Stimulated activated naive CD8-positive, alpha-beta T cell treated with anti-CD3 and anti-CD28 coated beads, Interleukin-15, Interleukin-2, amounts not matched to agents 100 ng/mL and 50 ng/mL, for 24 hours (primary cell): ENCODE data around the gene RTN4.

Experiments
- H3K27ac Mint-ChIP-seq: one replicate; pipeline ENCODE4 v1.8.0; 2021; ENCODE audit warnings: mild to moderate bottlenecking, mixed read lengths
- H3K27me3 Mint-ChIP-seq: one replicate; pipeline ENCODE4 v1.8.0; 2021; ENCODE audit warnings: mixed read lengths
- H3K36me3 Mint-ChIP-seq: one replicate; pipeline ENCODE4 v1.8.0; 2021; ENCODE audit warnings: low read depth, mixed read lengths
- H3K4me1 Mint-ChIP-seq: one replicate; pipeline ENCODE4 v1.8.0; 2021; ENCODE audit warnings: low read depth, mixed read lengths
- H3K4me3 Mint-ChIP-seq: one replicate; pipeline ENCODE4 v1.8.0; 2021; ENCODE audit warnings: mild to moderate bottlenecking, mixed read lengths
- H3K9me3 Mint-ChIP-seq: one replicate; pipeline ENCODE4 v1.8.0; 2021; ENCODE audit warnings: mixed read lengths

RTN4 gene

DNA sequence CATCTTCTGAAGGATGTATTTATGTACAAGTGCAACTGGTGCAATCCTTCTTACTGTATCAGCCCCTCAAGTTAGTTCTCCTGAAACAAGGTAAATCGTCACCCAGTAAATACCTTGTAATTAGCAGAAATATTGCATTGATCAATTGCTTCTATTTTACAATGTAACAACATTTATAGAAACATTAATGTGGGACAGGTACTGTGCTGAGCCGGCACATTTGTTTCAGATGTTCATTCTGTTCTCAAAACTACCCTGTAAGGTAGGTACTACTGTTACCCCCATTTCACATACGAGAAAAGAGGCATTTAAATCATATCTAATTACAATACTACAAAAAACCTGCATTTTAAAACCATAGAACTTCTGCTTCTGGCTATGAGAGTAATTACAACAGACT is 19.5 kb downstream of the RTN4 start:
- peaks cover 42% of the 10 kb centered on the region for H3K4me1 Mint-ChIP-seq
- H3K36me3 Mint-ChIP-seq, result peaks cover 9% of the 10 kb centered on the region
- no peak overlapping the region for H3K27ac Mint-ChIP-seq
- no peaks in the 10 kb centered on the region for H3K27me3 Mint-ChIP-seq
- no peak overlapping the region for H3K4me3 Mint-ChIP-seq
- peaks cover 3% of the 10 kb centered on the region for H3K9me3 Mint-ChIP-seq

DNA sequence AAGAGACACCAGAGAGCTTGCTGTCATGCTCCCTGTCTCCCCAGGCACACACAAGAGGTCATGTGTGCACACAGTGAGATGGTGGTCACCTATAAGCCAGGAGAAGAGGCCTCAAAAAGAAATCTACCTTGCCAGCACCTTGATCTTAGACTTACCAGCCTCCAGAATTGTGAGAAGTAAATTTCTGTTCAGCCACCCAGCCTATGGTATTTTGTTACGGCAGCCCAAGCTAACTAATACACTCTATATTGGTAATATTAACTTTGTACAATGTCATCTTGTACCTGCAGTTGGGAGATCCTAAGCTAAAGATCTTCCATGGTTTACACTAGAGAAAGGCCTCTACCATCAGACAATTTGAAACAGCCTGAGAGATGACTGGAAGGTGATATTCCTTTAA is 21.2 kb downstream of the RTN4 start:
- Mint-ChIP-seq H3K36me3 (peaks cover 4% of the 10 kb centered on the region), H3K4me3 (no peak overlapping the region), H3K4me1 (peaks cover 26% of the 10 kb centered on the region), H3K9me3 (no peaks in the 10 kb centered on the region), H3K27ac (no peak overlapping the region), H3K27me3 (no peaks in the 10 kb centered on the region)

DNA sequence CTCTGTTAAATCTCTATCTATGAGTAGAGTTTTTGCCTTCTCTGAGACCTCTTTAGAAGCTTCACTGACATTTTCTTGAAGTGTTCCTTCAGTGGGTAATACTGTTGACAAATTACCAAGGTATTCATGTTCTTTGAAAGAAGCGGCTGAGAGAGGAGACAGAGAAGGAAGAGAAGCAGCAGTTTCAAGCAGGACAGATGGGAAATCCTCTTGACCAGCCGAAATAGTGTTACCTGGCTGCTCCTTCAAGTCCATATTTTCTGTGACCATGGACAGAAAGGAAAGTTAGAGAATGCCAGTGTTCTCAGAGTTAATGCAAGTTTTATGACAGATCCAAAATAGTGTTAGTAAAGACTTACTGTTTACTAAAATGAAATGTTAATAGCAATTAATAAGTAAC is 23.0 kb downstream of the RTN4 start:
- Mint-ChIP-seq H3K9me3 (no peaks in the 10 kb centered on the region), H3K36me3 (peaks cover 4% of the 10 kb centered on the region), H3K4me1 (peaks cover 10% of the 10 kb centered on the region), H3K4me3 (no peak overlapping the region), H3K27me3 (no peaks in the 10 kb centered on the region), H3K27ac (no peak overlapping the region)

DNA sequence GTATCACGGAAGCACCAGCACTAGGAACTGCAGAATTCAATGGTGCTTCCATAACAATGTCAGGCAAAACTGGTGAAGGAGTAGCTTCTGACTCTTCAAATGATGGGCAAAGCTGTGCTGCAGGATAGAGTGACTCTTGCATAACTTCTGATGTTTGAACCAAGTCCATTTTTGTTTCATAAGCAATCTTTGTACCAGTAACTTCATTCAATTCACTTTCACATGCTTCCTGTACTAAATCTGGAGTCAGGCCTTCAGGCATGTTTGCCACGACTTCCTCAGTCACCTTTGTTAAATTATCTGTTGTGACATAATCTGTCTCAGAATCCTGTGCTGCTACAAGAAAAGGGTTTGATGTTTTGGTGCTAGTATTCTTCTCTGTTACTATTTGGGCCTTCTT is 24.0 kb downstream of the RTN4 start:
- Mint-ChIP-seq H3K4me3 (no peak overlapping the region), H3K27ac (no peak overlapping the region), H3K9me3 (no peaks in the 10 kb centered on the region), H3K36me3 (peaks cover 4% of the 10 kb centered on the region), H3K27me3 (no peaks in the 10 kb centered on the region), H3K4me1 (peaks cover 4% of the 10 kb centered on the region)

GRCh38 chr2:55025627-55026026 is 24.6 kb downstream of the RTN4 start:
- no peaks in the 10 kb centered on the region for H3K27me3 Mint-ChIP-seq
- no peaks in the 10 kb centered on the region for H3K4me1 Mint-ChIP-seq
- H3K36me3 Mint-ChIP-seq, result peaks cover 9% of the 10 kb centered on the region
- H3K9me3 Mint-ChIP-seq, result no peaks in the 10 kb centered on the region
- no peak overlapping the region for H3K4me3 Mint-ChIP-seq
- no peak overlapping the region for H3K27ac Mint-ChIP-seq

DNA sequence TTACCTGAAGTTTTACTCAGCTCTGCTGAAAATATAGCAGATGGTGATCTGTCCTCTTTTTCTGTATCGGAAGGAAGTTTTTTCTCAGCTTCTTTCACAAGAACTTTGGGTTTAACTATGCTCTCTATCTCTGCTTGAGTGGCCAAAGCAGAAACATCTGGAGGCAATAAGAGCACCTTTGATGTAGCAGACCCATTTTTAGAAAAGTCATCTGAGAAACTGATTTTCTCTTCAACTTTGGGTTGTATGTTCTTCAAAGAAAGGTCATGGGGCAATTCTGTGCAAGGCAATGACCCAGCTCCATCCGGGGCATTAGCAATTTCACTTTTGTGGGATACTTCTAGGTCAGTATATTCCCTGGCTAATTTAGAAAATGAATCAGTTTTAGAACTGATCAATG is 25.2 kb downstream of the RTN4 start:
- Mint-ChIP-seq H3K27me3 (no peaks in the 10 kb centered on the region), H3K4me3 (no peak overlapping the region), H3K9me3 (no peaks in the 10 kb centered on the region), H3K36me3 (peaks cover 15% of the 10 kb centered on the region), H3K4me1 (peaks cover 1% of the 10 kb centered on the region), H3K27ac (no peak overlapping the region)

DNA sequence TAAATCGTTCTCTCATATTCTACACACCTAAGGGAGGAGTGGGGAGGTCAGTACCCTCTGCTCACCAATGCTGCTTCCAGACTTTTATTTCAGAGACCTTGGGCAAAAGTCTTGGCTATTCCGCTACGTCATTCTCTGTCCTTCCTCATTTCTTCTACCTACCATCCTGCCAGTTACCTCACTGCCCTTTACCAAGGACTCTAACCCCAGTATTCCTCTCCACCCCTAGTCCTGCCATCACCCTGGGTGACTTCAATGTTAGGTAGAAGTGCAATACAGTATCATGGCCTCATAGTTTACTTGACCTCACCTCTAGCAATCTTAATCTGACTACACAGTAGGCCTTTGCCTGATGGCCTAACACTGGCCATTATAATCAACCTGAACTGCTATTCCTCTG is 27.8 kb downstream of the RTN4 start:
- Mint-ChIP-seq H3K27me3 (no peaks in the 10 kb centered on the region), H3K4me3 (no peak overlapping the region), H3K9me3 (no peaks in the 10 kb centered on the region), H3K36me3 (peaks cover 31% of the 10 kb centered on the region), H3K4me1 (peaks cover 25% of the 10 kb centered on the region), H3K27ac (no peak overlapping the region)

DNA sequence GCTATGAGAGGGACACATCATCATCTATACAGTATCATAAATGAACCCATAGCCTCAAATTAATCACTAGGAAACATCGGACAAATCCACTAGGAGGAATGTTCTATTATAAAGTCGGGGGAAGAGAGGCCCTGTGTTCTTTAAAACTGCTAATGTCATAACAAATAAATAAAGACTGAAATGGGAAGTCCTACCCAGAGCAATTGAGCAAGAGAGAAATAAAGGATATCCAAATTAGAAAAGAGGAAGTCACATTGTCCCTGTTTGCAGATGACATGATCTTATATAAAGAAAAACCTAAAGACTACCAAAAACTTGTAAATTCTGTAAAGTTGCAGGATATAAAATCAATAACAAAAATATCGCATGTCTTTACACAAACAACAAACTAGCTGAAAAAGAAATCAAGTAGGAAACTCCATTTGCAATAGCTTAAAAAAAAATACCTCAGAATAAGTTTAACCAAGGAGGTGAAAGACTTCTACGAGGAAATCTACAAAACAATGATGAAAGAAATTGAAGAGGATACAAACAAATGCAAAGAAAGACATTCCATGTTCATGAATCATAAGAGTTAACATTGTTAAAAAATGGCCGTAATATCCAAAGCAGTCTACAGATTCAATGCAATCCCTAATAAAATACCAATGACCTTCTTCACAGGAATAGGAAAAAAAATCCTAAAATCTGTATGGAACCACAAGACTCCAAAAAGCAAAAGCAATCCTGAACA is 30.6 kb downstream of the RTN4 start:
- H3K4me1 Mint-ChIP-seq, result peaks cover 32% of the 10 kb centered on the region
- peaks cover 30% of the 10 kb centered on the region for H3K36me3 Mint-ChIP-seq
- H3K27me3 Mint-ChIP-seq, result no peaks in the 10 kb centered on the region
- peak overlapping the region; percentile 9 for H3K27ac Mint-ChIP-seq
- no peaks in the 10 kb centered on the region for H3K9me3 Mint-ChIP-seq
- no peak overlapping the region for H3K4me3 Mint-ChIP-seq

DNA sequence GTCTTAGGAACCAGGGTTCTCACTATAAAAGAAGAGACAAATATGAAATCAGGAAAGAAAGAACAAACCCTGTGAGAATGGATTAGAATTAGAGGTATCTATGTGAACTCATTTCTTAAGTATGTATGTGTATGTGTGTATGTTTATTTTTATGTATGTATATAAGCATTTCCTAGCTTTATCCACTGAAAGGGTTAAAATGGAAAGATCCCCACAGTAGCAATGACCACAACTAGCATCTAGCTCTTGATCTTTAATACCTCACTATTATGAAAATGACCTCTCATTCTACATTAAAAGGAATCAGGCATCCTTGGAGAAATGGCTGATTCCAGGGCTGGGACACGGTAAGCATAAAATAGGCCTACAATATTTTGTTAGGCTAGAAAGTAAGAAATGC is 31.6 kb downstream of the RTN4 start:
- no peaks in the 10 kb centered on the region for H3K27me3 Mint-ChIP-seq

DNA sequence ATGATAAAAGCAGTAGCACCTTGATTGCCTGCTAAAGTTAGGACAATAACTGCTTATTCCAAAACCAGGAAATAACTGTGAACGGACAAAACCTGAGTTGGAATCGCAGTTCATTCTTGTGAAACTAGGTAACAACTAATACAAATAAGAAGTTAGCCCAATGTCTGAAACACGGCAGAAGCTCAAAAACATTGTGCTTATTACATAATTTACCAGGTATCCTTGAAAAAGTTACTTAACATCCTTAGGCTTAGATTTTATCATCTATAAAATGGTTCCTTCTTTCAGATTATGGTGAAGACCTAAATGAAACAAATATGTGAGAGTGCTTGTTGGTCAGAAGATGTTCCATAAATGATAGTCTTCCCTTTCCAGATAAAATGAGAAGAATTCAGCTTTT is 32.4 kb downstream of the RTN4 start:
- peaks cover 30% of the 10 kb centered on the region for H3K36me3 Mint-ChIP-seq
- no peaks in the 10 kb centered on the region for H3K27me3 Mint-ChIP-seq
- H3K27ac Mint-ChIP-seq, result no peak overlapping the region
- H3K9me3 Mint-ChIP-seq, result no peaks in the 10 kb centered on the region
- no peak overlapping the region for H3K4me3 Mint-ChIP-seq
- H3K4me1 Mint-ChIP-seq, result peaks cover 44% of the 10 kb centered on the region

More for the DNA sequence above, 31.6 kb downstream of the RTN4 start:
- no peaks in the 10 kb centered on the region for H3K9me3 Mint-ChIP-seq
- H3K27ac Mint-ChIP-seq, result no peak overlapping the region
- H3K36me3 Mint-ChIP-seq, result peaks cover 30% of the 10 kb centered on the region
- H3K4me3 Mint-ChIP-seq, result no peak overlapping the region
- peaks cover 36% of the 10 kb centered on the region for H3K4me1 Mint-ChIP-seq

DNA sequence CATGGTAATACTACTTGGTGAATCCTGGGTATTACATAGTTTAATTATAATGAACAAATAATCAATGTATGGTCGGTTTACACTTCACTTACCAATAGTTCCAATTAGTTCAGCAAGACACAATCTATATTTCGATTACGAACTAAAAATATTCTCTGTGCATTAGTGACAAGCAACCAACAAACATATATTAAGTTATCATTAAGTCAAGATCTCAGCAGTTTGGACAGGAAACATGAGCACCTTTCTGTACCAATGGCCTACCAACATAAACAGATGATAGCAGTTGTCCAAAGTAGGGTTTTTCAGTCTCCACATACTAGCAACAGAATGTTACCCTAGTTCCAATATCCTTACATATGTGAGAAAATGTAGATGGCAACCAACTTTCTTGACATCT is 32.8 kb downstream of the RTN4 start:
- Mint-ChIP-seq H3K4me3 (no peak overlapping the region), H3K4me1 (peaks cover 48% of the 10 kb centered on the region), H3K36me3 (peaks cover 30% of the 10 kb centered on the region), H3K27me3 (no peaks in the 10 kb centered on the region), H3K9me3 (no peaks in the 10 kb centered on the region), H3K27ac (no peak overlapping the region)

GRCh38 chr2:55014962-55015939 is 35.0 kb downstream of the RTN4 start:
- H3K4me1 Mint-ChIP-seq, result peaks cover 70% of the 10 kb centered on the region
- no peaks in the 10 kb centered on the region for H3K9me3 Mint-ChIP-seq
- no peaks in the 10 kb centered on the region for H3K27me3 Mint-ChIP-seq
- peaks cover 21% of the 10 kb centered on the region for H3K36me3 Mint-ChIP-seq
- peak overlapping the region; percentile 65 for H3K27ac Mint-ChIP-seq
- H3K4me3 Mint-ChIP-seq, result no peak overlapping the region

GRCh38 chr2:55013936-55014335 is 36.3 kb downstream of the RTN4 start:
- no peaks in the 10 kb centered on the region for H3K27me3 Mint-ChIP-seq
- H3K36me3 Mint-ChIP-seq, result peaks cover 9% of the 10 kb centered on the region
- peaks cover 68% of the 10 kb centered on the region for H3K4me1 Mint-ChIP-seq
- no peak overlapping the region for H3K27ac Mint-ChIP-seq
- no peaks in the 10 kb centered on the region for H3K9me3 Mint-ChIP-seq
- H3K4me3 Mint-ChIP-seq, result no peak overlapping the region

GRCh38 chr2:55012672-55013484 is 37.4 kb downstream of the RTN4 start:
- Mint-ChIP-seq H3K9me3 (no peaks in the 10 kb centered on the region), H3K4me1 (peaks cover 61% of the 10 kb centered on the region), H3K27ac (no peak overlapping the region), H3K36me3 (peaks cover 4% of the 10 kb centered on the region), H3K27me3 (no peaks in the 10 kb centered on the region), H3K4me3 (no peak overlapping the region)
